H7 (cell line): ENCODE results near the gene P4HA1. TPM values are rescaled to one million over a fixed set of nuclear protein-coding genes. Genes with fewer than 3 reads are reported as not detected.
"Not testable (repeated sequence)": the region's sequence is repeated elsewhere in the genome, so short reads cannot be mapped to it uniquely, and the experiment has no call there.

Experiments
- DNase-seq: peaks from one replicate; pipeline ENCODE4 v3.0.0; 2012
- H3K27me3 ChIP-seq: 2 replicates; pipeline ENCODE4 v1.6.0; 2011; ENCODE audit warnings: mild to moderate bottlenecking, low read length; ENCODE audit not compliant: control insufficient read depth, insufficient read depth
- H3K36me3 ChIP-seq: replicated peaks from 2 replicates; pipeline ENCODE4 v1.5.1; 2011; ENCODE audit warnings: low read length; ENCODE audit not compliant: control insufficient read depth, insufficient read depth
- H3K4me3 ChIP-seq: 2 replicates; pipeline ENCODE4 v1.5.1; 2011; ENCODE audit warnings: low read depth, mild to moderate bottlenecking, control low read depth, low read length, moderate library complexity; ENCODE audit not compliant: insufficient read depth
- total RNA-seq: library from RNA; depleted of rRNA; stranded (reverse); fragments of >200 nt; shearing (Covaris generic); gene quantifications from 2 replicates; pipeline ENCODE4 v1.2.3, GENCODE V29; 2014

Gene P4HA1
- total RNA-seq, 1 experiment from 2014 or later, result 37.3 TPM

GRCh38 chr10:73043319-73043718 is 53.3 kb downstream of the P4HA1 start:
- Histone ChIP-seq H3K4me3 (no peak overlapping the region), H3K27me3 (no peaks in the 10 kb centered on the region), H3K36me3 (no peaks in the 10 kb centered on the region; the same call in 1 of the 2 replicates)
- no peak for DNase-seq

GRCh38 chr10:73042130-73042529 is 54.5 kb downstream of the P4HA1 start:
- no peaks in the 10 kb centered on the region; the same call in 1 of the 2 replicates for H3K36me3 ChIP-seq
- H3K27me3 ChIP-seq, result no peaks in the 10 kb centered on the region
- DNase-seq, result no peak
- H3K4me3 ChIP-seq, result no peak overlapping the region

- no peak for DNase-seq
- H3K4me3 ChIP-seq, result no peak overlapping the region
- no peaks in the 10 kb centered on the region; the same call in 1 of the 2 replicates for H3K36me3 ChIP-seq
- H3K27me3 ChIP-seq, result no peaks in the 10 kb centered on the region
Measured at GRCh38 chr10:73039635-73040034, 57.0 kb downstream of the P4HA1 start.

- H3K27me3 ChIP-seq, H3K36me3 ChIP-seq, H3K4me3 ChIP-seq, DNase-seq: not testable (repeated sequence)
Measured at GRCh38 chr10:73036285-73036684, 60.4 kb downstream of the P4HA1 start.

- no peaks in the 10 kb centered on the region for H3K27me3 ChIP-seq
- no peak for DNase-seq
- H3K36me3 ChIP-seq, result no peaks in the 10 kb centered on the region
- H3K4me3 ChIP-seq, result no peak overlapping the region
Measured at GRCh38 chr10:73032536-73032935, 64.1 kb downstream of the P4HA1 start.

GRCh38 chr10:73026623-73027022 is 70.0 kb downstream of the P4HA1 start:
- not testable (repeated sequence) for H3K27me3 ChIP-seq, DNase-seq, H3K4me3 ChIP-seq, H3K36me3 ChIP-seq

- DNase-seq, H3K4me3 ChIP-seq, H3K36me3 ChIP-seq, H3K27me3 ChIP-seq: not testable (repeated sequence)
Measured at GRCh38 chr10:73023455-73024070, 73.1 kb downstream of the P4HA1 start.

GRCh38 chr10:73022961-73023360 is 73.7 kb downstream of the P4HA1 start:
- DNase-seq, H3K4me3 ChIP-seq, H3K36me3 ChIP-seq, H3K27me3 ChIP-seq: not testable (repeated sequence)

- DNase-seq, H3K27me3 ChIP-seq, H3K4me3 ChIP-seq, H3K36me3 ChIP-seq: not testable (repeated sequence)
Measured at GRCh38 chr10:73021538-73022164, 75.0 kb downstream of the P4HA1 start.

- Histone ChIP-seq H3K27me3 (no peaks in the 10 kb centered on the region), H3K36me3 (no peaks in the 10 kb centered on the region), H3K4me3 (no peak overlapping the region)
- no peak for DNase-seq
Measured at GRCh38 chr10:73021050-73021449, 75.6 kb downstream of the P4HA1 start.

- Histone ChIP-seq H3K27me3 (no peaks in the 10 kb centered on the region), H3K36me3 (no peaks in the 10 kb centered on the region), H3K4me3 (no peak overlapping the region)
- no peak for DNase-seq
Measured at GRCh38 chr10:73019100-73019499, 77.6 kb downstream of the P4HA1 start.

- Histone ChIP-seq H3K27me3 (no peaks in the 10 kb centered on the region), H3K4me3 (no peak overlapping the region), H3K36me3 (no peaks in the 10 kb centered on the region)
- no peak for DNase-seq
Measured at GRCh38 chr10:73018632-73019031, 78.0 kb downstream of the P4HA1 start.

- Histone ChIP-seq H3K27me3 (no peaks in the 10 kb centered on the region), H3K36me3 (no peaks in the 10 kb centered on the region; the same call in 1 of the 2 replicates), H3K4me3 (no peak overlapping the region)
- no peak for DNase-seq
Measured at GRCh38 chr10:73017955-73018480, 78.6 kb downstream of the P4HA1 start.

- DNase-seq, result no peak
- no peak overlapping the region for H3K4me3 ChIP-seq
- no peaks in the 10 kb centered on the region for H3K27me3 ChIP-seq
- H3K36me3 ChIP-seq, result no peaks in the 10 kb centered on the region; the same call in none of the 2 replicates
Measured at GRCh38 chr10:73015779-73016178, 80.9 kb downstream of the P4HA1 start.

GRCh38 chr10:73003822-73004221 is 92.8 kb downstream of the P4HA1 start:
- no peak for DNase-seq
- Histone ChIP-seq H3K4me3 (no peak overlapping the region), H3K36me3 (no peaks in the 10 kb centered on the region; the same call in 1 of the 2 replicates), H3K27me3 (no peaks in the 10 kb centered on the region)
